GM21737 (cell line): ENCODE results near the gene NEDD1.

Experiments used
- ATAC-seq: cut with Tn5 transposase; IDR thresholded peaks from one replicate; pipeline ENCODE4 v1.9.1; 2021; ENCODE audit warnings: mild to moderate bottlenecking, moderate library complexity; ENCODE audit not compliant: unreplicated experiment

Gene NEDD1, protein sequence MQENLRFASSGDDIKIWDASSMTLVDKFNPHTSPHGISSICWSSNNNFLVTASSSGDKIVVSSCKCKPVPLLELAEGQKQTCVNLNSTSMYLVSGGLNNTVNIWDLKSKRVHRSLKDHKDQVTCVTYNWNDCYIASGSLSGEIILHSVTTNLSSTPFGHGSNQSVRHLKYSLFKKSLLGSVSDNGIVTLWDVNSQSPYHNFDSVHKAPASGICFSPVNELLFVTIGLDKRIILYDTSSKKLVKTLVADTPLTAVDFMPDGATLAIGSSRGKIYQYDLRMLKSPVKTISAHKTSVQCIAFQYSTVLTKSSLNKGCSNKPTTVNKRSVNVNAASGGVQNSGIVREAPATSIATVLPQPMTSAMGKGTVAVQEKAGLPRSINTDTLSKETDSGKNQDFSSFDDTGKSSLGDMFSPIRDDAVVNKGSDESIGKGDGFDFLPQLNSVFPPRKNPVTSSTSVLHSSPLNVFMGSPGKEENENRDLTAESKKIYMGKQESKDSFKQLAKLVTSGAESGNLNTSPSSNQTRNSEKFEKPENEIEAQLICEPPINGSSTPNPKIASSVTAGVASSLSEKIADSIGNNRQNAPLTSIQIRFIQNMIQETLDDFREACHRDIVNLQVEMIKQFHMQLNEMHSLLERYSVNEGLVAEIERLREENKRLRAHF

DNA sequence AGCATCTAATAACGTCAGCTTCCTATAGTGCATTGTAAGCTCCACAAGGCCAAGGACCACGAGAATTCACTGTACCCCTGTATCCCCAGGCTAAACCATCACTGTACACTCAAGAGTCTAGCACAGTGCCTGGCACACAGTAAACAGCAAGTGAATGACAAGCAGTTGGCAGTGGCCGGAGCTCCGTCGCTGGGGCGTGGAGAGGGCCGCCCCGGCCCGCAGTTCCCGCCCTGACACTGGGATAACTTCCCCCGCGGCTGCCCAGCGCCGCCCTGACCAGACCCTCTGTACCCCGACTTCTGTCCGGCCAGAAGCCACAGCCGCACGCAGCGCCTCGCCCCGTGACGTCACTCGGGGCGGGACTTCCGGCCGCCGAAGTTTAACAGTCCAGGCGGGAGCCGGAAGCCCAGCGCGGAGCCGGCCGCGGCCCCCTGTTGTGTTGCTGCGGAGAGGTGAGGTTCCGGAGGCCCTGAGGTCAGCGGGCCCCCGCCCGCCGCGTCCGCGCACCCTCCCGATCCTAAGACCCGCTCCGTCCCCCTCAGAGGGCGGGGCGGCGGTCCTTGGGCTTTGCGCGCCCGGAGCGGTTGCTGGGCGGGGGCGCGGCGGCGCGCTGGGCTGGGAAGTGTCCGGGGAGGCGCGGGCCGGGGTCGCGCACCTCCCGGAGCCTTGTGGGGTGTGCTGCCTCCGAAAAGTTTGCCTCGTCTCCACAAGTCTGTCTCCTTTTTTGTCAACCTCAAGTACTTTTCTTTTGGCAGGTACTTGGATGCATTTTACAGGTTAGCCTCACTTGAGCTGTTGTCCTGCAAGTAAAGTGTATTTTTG is at the start of gene NEDD1:
NEDD1 (plus strand) TSS at position 409 of the 822 bp plus-strand sequence. CDS start 2,503 bp downstream, outside the sequence.
- peak; percentile 96 for ATAC-seq

- no peak for ATAC-seq
These were observed 48.9 kb upstream of the NEDD1 start for GRCh38 chr12:96858162-96858561.

GRCh38 chr12:96861656-96862055 is 45.4 kb upstream of the NEDD1 start:
- ATAC-seq: no peak

DNA sequence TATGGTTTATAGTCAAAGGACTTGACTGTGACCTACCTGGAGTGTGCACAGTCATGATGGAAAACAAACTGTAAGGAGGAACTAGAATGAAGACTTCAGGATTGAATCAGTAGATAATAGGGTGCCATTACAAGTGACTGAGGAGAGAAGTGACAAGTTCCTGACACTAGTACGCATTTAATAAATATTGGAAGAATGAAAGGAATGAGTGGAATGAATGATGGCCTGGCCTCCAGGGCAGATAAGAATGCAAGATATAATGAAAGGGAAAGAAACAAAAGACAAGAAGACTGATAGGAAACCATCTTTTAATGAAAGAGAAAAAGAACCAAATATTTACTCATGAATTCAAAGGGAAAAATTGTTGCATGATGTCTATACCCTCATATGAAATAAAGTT is 44.7 kb upstream of the NEDD1 start:
- no peak for ATAC-seq

DNA sequence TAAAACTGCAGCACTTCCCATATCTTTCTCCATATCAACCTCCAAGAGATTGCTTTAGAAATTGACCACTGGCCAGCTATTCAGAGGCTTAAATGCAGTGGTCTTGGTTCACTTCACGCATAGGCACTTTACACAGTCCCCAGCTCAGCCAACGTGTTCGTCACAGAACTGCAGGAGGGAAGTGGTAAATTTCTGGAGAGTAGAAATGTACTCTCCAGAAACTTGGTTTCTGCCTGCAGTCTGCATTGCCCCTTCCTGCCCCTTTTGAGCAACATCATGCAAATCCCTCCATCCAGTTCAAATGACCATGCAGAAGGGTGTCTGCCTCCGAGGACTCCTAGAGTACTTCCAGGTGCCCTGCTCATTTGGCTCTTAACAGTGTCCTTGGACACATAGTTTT is 42.7 kb upstream of the NEDD1 start:
- ATAC-seq: no peak

- no peak for ATAC-seq
These were observed 40.1 kb upstream of the NEDD1 start for GRCh38 chr12:96866801-96867590.

GRCh38 chr12:96870946-96871345 is 36.1 kb upstream of the NEDD1 start:
- ATAC-seq: no peak

- no peak for ATAC-seq
These were observed 34.1 kb upstream of the NEDD1 start for GRCh38 chr12:96872961-96873360.

DNA sequence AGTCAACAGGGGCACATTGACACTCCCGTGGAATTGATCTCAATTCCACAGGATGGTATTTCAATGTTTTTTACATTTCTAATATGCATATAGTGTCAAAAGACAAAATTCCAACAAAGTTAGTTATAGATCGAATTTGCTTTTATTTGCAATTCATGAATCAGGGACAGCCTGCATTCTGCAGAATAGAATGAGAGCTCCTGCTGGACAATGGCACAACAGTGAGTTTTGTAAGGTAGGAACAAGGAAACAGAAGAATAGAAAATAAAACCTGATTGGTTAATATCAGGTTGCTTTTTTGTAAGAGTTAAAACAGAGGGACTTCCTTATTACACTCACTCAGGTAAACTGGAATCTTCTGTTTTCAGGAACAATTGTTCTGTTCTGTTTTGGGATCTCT is 32.8 kb upstream of the NEDD1 start:
- ATAC-seq: no peak

GRCh38 chr12:96876966-96877365 is 30.1 kb upstream of the NEDD1 start:
- no peak for ATAC-seq

GRCh38 chr12:96878704-96879103 is 28.4 kb upstream of the NEDD1 start:
- ATAC-seq: no peak

DNA sequence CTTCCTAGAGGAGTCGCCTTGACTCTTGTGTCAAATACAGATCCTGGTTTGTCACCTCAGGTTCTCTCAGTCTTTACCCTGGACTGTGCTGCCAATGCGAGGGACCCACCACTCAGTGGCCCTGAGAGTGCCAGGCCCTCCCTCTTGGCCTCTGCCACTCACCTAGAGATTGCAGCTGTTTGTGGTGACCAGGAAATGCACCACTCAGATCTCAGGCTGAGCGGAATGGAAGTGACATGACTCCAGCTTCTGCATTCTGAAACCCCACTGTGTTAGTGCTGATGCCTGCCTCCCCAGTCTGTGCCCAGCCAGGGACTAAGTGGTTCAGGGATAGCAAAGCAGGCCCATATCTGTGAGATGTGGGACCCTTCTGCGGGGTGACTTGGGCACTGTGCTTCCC is 27.8 kb upstream of the NEDD1 start:
- ATAC-seq: no peak

- no peak for ATAC-seq
These were observed 26.8 kb upstream of the NEDD1 start for GRCh38 chr12:96880220-96880619.

- no peak for ATAC-seq
These were observed 25.4 kb upstream of the NEDD1 start for GRCh38 chr12:96881608-96882007.

DNA sequence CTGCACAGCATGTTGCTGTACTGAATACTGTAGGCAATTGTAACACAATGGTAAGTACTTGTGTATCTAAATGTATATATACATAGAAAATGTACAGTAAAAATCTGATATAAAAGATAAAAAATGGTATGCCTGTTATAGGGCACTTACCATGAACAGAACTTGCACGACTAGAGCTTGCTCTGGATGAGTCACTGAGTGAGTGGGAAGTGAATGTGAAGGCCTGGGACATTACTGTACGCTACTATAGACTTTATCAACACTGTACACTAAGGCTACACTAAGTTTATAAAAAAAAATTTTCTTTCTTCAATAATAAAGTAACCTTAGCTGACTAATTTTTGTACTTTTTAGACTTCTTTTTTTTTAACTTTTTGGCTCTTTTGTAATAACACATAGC is 24.2 kb upstream of the NEDD1 start:
- no peak for ATAC-seq

DNA sequence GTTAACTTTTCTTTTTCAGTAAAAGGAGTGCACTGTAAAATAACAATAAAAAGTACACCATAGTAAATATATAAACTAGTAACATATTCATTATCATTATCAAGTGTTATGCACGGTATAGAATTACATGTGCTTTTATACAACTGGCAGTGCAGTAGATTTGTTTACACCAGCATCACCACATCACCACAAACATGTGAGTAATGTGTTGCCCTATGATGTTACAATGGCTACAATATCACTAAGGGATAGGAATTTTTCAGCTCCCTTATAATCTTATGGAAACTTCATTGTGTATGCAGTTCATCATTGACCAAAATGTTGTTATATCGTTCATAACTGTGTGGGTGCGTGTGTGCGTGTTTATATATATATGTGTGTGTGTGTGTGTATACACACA is 23.5 kb upstream of the NEDD1 start:
- ATAC-seq: no peak

DNA sequence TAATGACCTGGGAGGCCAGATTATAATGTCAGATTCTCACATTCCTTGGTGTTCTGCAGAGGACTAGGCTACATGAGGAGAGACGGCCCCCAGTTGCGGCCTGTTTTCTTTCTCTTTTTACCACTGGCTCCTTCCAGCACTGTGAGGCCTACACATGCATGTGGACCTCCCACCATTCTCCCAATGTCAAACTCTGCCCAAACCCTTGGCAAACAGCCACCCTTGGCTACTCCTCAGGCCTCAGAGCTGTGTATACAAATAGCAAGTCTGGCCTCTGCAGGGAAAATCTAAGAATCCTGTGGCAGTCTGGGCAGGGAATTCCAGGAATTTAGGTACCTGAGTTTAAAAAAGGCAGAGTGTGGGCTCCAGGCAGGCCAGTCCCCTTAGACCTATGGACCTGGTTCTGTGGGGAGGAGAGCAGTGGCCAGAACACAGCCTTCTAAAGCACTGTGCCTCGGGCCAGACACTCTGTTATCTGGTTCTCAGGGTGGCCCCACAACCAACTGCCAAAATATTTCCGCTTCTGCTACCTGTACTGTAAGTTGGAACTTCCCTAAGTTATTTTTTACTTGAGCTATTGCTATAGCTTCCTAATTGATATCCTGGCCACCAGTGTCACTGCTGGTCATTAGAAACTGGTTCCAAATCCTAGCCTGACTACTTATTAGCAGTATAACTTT is 19.9 kb upstream of the NEDD1 start:
- ATAC-seq: no peak

DNA sequence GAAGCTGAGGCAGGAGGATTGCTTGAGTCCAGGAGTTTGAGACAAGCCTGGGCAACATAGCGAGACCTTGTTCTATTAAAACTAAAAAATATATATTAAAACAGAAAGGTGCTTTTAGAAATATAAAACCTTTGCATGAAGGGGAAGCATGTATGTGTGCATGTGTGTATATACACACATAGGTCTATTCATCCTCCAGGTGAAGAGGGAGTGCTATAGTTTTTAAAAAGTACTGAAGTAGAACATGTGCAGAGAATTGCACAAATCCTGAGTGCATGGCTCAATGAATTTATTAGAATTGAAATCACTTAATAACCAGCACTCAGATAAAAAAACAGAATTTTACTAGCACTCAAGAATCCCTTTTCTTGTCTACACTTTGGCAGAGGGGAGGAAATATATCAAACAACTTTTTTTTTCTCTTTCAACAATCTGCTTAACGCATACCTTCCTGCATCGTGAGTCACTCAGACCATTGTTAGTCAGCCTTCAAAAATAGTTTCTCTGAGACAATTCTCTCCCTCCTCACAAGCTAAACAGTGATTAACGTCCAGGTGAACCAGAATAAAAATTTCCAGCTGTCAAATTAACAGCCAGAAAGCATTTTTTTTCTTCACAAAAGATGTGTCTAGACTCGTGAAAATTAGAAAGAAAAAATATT is 17.7 kb upstream of the NEDD1 start:
- no peak for ATAC-seq

DNA sequence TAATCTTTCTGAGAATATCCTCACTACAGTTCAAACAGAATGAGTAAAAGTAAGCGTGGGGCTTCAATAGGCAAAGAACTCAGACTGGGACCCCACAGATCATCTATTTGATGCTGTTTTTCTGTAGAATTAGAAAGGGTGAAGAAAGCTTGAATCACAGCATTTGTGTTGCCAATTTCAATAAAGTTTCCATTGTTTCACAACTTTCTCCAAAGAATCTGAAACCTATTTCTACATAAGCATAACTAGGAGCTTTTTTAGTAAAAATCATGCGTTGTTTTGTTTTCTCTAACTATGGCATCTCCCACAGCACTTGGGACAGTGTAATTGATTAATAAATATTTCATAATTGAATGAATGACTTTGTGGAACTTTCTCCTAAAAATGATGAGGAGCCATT is 16.7 kb upstream of the NEDD1 start:
- no peak for ATAC-seq

DNA sequence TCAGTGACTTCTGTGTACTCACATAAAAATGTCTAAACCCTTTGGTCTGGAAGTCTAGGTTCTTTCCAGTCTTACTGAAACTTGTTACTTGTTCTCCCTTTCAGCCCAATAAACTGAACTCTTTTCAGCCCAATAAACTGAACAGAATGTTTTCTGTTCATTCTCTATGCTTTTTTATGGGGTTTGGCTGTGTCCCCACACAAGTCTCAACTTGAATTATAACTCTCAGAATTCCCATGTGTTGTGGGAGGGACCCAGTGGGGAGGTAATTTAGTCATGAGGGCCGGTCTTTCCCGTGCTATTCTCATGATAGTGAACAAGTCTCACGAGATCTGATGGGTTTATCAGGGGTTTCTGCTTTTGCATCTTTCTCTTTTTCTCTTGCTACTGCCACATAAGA is 15.0 kb upstream of the NEDD1 start:
- ATAC-seq: no peak
